ENCODE results near the gene RALGAPB. TPM values are rescaled to one million over a fixed set of nuclear protein-coding genes. Genes with fewer than 3 reads are reported as not detected.

The RALGAPB gene
- total and polyA plus RNA-seq, 4 donors: 9.0 to 58.5 (median 21.3) TPM

GRCh38 chr20:38608188-38608587 lies 135.5 kb downstream of the RALGAPB start:
- no peaks in the 10 kb centered on the region for H3K4me1 ChIP-seq (ENCODE audit: control insufficient read depth in 5 of 5, insufficient read depth in 5 of 5, low read length in 5 of 5)
- peaks cover 0 to 10% (median 0%) of the 10 kb centered on the region in 3 donors for H3K27me3 ChIP-seq (ENCODE audit: control insufficient read depth in 3 of 3, insufficient read depth in 3 of 3, low read length in 2 of 3)
- no peak for TF ChIP-seq CTCF (IDR thresholded peaks at IDR 0.05; ENCODE audit: control extremely low read depth, extremely low read depth)
- no peak overlapping the region for H3K4me3 ChIP-seq
- WGBS, 2 donors: 68 to 69% methylated on average over 4 of the region's 4 CpGs
- H3K36me3 ChIP-seq (ENCODE audit: control insufficient read depth in 4 of 4, insufficient read depth in 4 of 4, low read length in 4 of 4): no peaks in the 10 kb centered on the region
- no peak for DNase-seq
- no peak for ATAC-seq (ENCODE audit: insufficient read depth, low FRiP score)
- H3K9ac ChIP-seq (ENCODE audit: insufficient read depth in 1 of 2, low read length in 2 of 2): no peak overlapping the region
- peaks cover 0 to 4% (median 0%) of the 10 kb centered on the region in 4 donors for H3K9me3 ChIP-seq (ENCODE audit: control insufficient read depth in 4 of 4, insufficient read depth in 3 of 4, low read length in 3 of 4)
- H3K27ac ChIP-seq (ENCODE audit: low read depth in 1 of 2, low read length in 1 of 2): no peak overlapping the region

GRCh38 chr20:38609815-38610214 lies 137.2 kb downstream of the RALGAPB start:
- no peak for TF ChIP-seq CTCF (IDR thresholded peaks at IDR 0.05; ENCODE audit: control extremely low read depth, extremely low read depth)
- 93 to 99% methylated on average over 4 of the region's 4 CpGs for WGBS, 2 donors

GRCh38 chr20:38610521-38610920 lies 137.9 kb downstream of the RALGAPB start:
- no peaks in the 10 kb centered on the region for H3K4me1 ChIP-seq (ENCODE audit: control insufficient read depth in 5 of 5, insufficient read depth in 5 of 5, low read length in 5 of 5)
- H3K36me3 ChIP-seq (ENCODE audit: control insufficient read depth in 4 of 4, insufficient read depth in 4 of 4, low read length in 4 of 4): no peaks in the 10 kb centered on the region
- ATAC-seq (ENCODE audit: insufficient read depth, low FRiP score) (no peak), DNase-seq (no peak)
- no peak overlapping the region for H3K9ac ChIP-seq (ENCODE audit: insufficient read depth in 1 of 2, low read length in 2 of 2)
- peaks cover 0 to 10% (median 3%) of the 10 kb centered on the region in 3 donors for H3K27me3 ChIP-seq (ENCODE audit: control insufficient read depth in 3 of 3, insufficient read depth in 3 of 3, low read length in 2 of 3)
- H3K27ac ChIP-seq (ENCODE audit: low read depth in 1 of 2, low read length in 1 of 2): no peak overlapping the region
- peaks cover 0 to 2% (median 0%) of the 10 kb centered on the region in 4 donors for H3K9me3 ChIP-seq (ENCODE audit: control insufficient read depth in 4 of 4, insufficient read depth in 3 of 4, low read length in 3 of 4)
- TF ChIP-seq CTCF (IDR thresholded peaks at IDR 0.05; ENCODE audit: control extremely low read depth, extremely low read depth): no peak
- H3K4me3 ChIP-seq: no peak overlapping the region
- WGBS, 2 donors: 67 to 77% methylated on average over 5 of the region's 5 CpGs

More at GRCh38 chr20:38609815-38610214, 137.2 kb downstream of the RALGAPB start:
- Histone ChIP-seq H3K27ac (ENCODE audit: low read depth in 1 of 2, low read length in 1 of 2) (no peak overlapping the region), H3K36me3 (ENCODE audit: control insufficient read depth in 4 of 4, insufficient read depth in 4 of 4, low read length in 4 of 4) (no peaks in the 10 kb centered on the region), H3K9ac (ENCODE audit: insufficient read depth in 1 of 2, low read length in 2 of 2) (no peak overlapping the region), H3K9me3 (ENCODE audit: control insufficient read depth in 4 of 4, insufficient read depth in 3 of 4, low read length in 3 of 4) (peaks cover 0 to 2% (median 0%) of the 10 kb centered on the region in 4 donors), H3K4me1 (ENCODE audit: control insufficient read depth in 5 of 5, insufficient read depth in 5 of 5, low read length in 5 of 5) (no peaks in the 10 kb centered on the region), H3K27me3 (ENCODE audit: control insufficient read depth in 3 of 3, insufficient read depth in 3 of 3, low read length in 2 of 3) (peaks cover 0 to 10% (median 3%) of the 10 kb centered on the region in 3 donors), H3K4me3 (no peak overlapping the region)
- ATAC-seq (ENCODE audit: insufficient read depth, low FRiP score) (no peak), DNase-seq (no peak)

All from lung (tissue), 12 donors.